H9 (cell line): ENCODE data around the gene MUC4. TPM values are rescaled to one million over a fixed set of nuclear protein-coding genes. Genes with fewer than 3 reads are reported as not detected.

Source experiments
- DNase-seq: peaks from one replicate; pipeline ENCODE4 v3.0.0-alpha.2; 2017
- H2AFZ ChIP-seq: one replicate; pipeline ENCODE4 v1.6.1; 2013; ENCODE audit warnings: mild to moderate bottlenecking, low read length, control low read depth, moderate library complexity
- H2AK5ac ChIP-seq: 2 replicates; pipeline ENCODE4 v1.6.1; 2013; ENCODE audit warnings: low read length, control low read depth, mixed read lengths; ENCODE audit not compliant: insufficient read length
- H2BK120ac ChIP-seq: one replicate; pipeline ENCODE4 v1.6.1; 2013; ENCODE audit warnings: low read depth, mild to moderate bottlenecking, low read length, control low read depth, inconsistent platforms; ENCODE audit not compliant: poor library complexity, severe bottlenecking
- H2BK12ac ChIP-seq: 2 replicates; pipeline ENCODE4 v1.6.1; 2013; ENCODE audit warnings: low read length, control low read depth, mixed read lengths, low read depth; ENCODE audit not compliant: insufficient read length
- H2BK15ac ChIP-seq: 2 replicates; pipeline ENCODE4 v1.6.1; 2013; ENCODE audit warnings: low read depth, low read length, control low read depth
- H2BK20ac ChIP-seq: one replicate; pipeline ENCODE4 v1.6.1; 2013; ENCODE audit warnings: low read depth, mild to moderate bottlenecking, low read length, control low read depth, inconsistent platforms; ENCODE audit not compliant: poor library complexity, severe bottlenecking
- H2BK5ac ChIP-seq: 2 replicates; pipeline ENCODE4 v1.6.1; 2013; ENCODE audit warnings: low read length, control low read depth, mixed read lengths; ENCODE audit not compliant: insufficient read length
- H3K14ac ChIP-seq: 2 replicates; pipeline ENCODE4 v1.6.1; 2013; ENCODE audit warnings: low read length, control low read depth; ENCODE audit not compliant: insufficient read depth
- H3K18ac ChIP-seq: 2 replicates; pipeline ENCODE4 v1.6.1; 2013; ENCODE audit warnings: low read depth, mild to moderate bottlenecking, mixed read lengths, low read length, control low read depth; ENCODE audit not compliant: insufficient read length
- H3K23ac ChIP-seq: 2 replicates; pipeline ENCODE4 v1.6.1; 2013; ENCODE audit warnings: low read length, control low read depth, mixed read lengths, low read depth; ENCODE audit not compliant: insufficient read length
- H3K23me2 ChIP-seq: 2 replicates; pipeline ENCODE4 v1.6.1; 2013; ENCODE audit warnings: low read depth, mild to moderate bottlenecking, mixed read lengths, low read length, control low read depth; ENCODE audit not compliant: insufficient read length, poor library complexity, severe bottlenecking
- H3K27ac ChIP-seq: 2 replicates; pipeline ENCODE4 v1.5.1; 2013; ENCODE audit warnings: low read length, control low read depth, mixed read lengths, low read depth; ENCODE audit not compliant: insufficient read length
- H3K27me3 ChIP-seq: 2 replicates; pipeline ENCODE4 v1.6.1; 2013; ENCODE audit warnings: low read length, control low read depth, inconsistent platforms; ENCODE audit not compliant: insufficient read depth
- H3K4ac ChIP-seq: 2 replicates; pipeline ENCODE4 v1.6.1; 2013; ENCODE audit warnings: low read depth, mild to moderate bottlenecking, control low read depth, inconsistent platforms, low read length, moderate library complexity
- H3K4me1 ChIP-seq: 2 replicates; pipeline ENCODE4 v1.6.1; 2013; ENCODE audit warnings: low read length, control low read depth, inconsistent platforms; ENCODE audit not compliant: insufficient read depth
- H3K4me2 ChIP-seq: 2 replicates; pipeline ENCODE4 v1.6.1; 2013; ENCODE audit warnings: low read length, control low read depth, mixed read lengths; ENCODE audit not compliant: insufficient read length, insufficient read depth
- H3K56ac ChIP-seq: 2 replicates; pipeline ENCODE4 v1.6.1; 2013; ENCODE audit warnings: low read depth, mild to moderate bottlenecking, mixed read lengths, low read length, control low read depth; ENCODE audit not compliant: insufficient read length
- H3K79me1 ChIP-seq: 2 replicates; pipeline ENCODE4 v1.6.1; 2013; ENCODE audit warnings: low read depth, mild to moderate bottlenecking, moderate library complexity, low read length, control low read depth, inconsistent platforms; ENCODE audit not compliant: insufficient read depth, poor library complexity, severe bottlenecking
- H3K79me2 ChIP-seq: 2 replicates; pipeline ENCODE4 v1.6.1; 2013; ENCODE audit warnings: low read length, control low read depth, inconsistent platforms; ENCODE audit not compliant: insufficient read depth
- H3K9ac ChIP-seq: 2 replicates; pipeline ENCODE4 v1.6.1; 2013; ENCODE audit warnings: low read length, control low read depth, mixed read lengths; ENCODE audit not compliant: insufficient read length; ENCODE audit errors: extremely low read depth
- H3K9me3 ChIP-seq: one replicate; pipeline ENCODE4 v1.6.1; 2013; ENCODE audit warnings: low read depth, low read length, inconsistent platforms; ENCODE audit not compliant: control insufficient read depth
- H3T11ph ChIP-seq: one replicate; pipeline ENCODE4 v1.6.1; 2013; ENCODE audit warnings: mild to moderate bottlenecking, low read length, control low read depth, inconsistent platforms
- H4K20me1 ChIP-seq: one replicate; pipeline ENCODE4 v1.6.1; 2013; ENCODE audit not compliant: control insufficient read depth, insufficient read length, insufficient read depth
- H4K5ac ChIP-seq: 2 replicates; pipeline ENCODE4 v1.6.1; 2013; ENCODE audit warnings: low read depth, mild to moderate bottlenecking, mixed read lengths, low read length, control low read depth; ENCODE audit not compliant: insufficient read length
- H4K8ac ChIP-seq: replicated peaks from 2 replicates; pipeline ENCODE4 v1.6.1; 2013; ENCODE audit warnings: low read length, control low read depth, mixed read lengths, low read depth; ENCODE audit not compliant: insufficient read length
- H4K91ac ChIP-seq: 2 replicates; pipeline ENCODE4 v1.6.1; 2013; ENCODE audit warnings: low read depth, mild to moderate bottlenecking, moderate library complexity, mixed read lengths, low read length, control low read depth; ENCODE audit not compliant: insufficient read length
- H3K27ac Mint-ChIP-seq, 3 experiments: 2 replicates in 2 of 3; 3 replicates in 1 of 3; pipeline ENCODE4 v1.8.0; 2020 to 2021; ENCODE audit warnings: mixed read lengths in 3 of 3, mild to moderate bottlenecking in 1 of 3, moderate library complexity in 1 of 3
- H3K27me3 Mint-ChIP-seq: 2 replicates; pipeline ENCODE4 v1.8.0; 2021; ENCODE audit warnings: low read depth, mild to moderate bottlenecking, moderate library complexity, mixed read lengths
- H3K36me3 Mint-ChIP-seq, 3 experiments: 2 replicates in 2 of 3; 3 replicates in 1 of 3; pipeline ENCODE4 v1.8.0; 2020 to 2021; ENCODE audit warnings: low read depth in 3 of 3, mixed read lengths in 3 of 3; ENCODE audit not compliant: insufficient read depth in 1 of 3
- H3K4me1 Mint-ChIP-seq, 2 experiments: 2 replicates each; pipeline ENCODE4 v1.8.0; 2020; ENCODE audit warnings: mixed read lengths in 2 of 2
- H3K4me3 Mint-ChIP-seq, 2 experiments: 2 replicates in 1 of 2; 3 replicates in 1 of 2; pipeline ENCODE4 v1.8.0; 2020 to 2021; ENCODE audit warnings: mild to moderate bottlenecking in 2 of 2, mixed read lengths in 2 of 2, moderate library complexity in 1 of 2
- H3K9me3 Mint-ChIP-seq, 2 experiments: 2 replicates in 1 of 2; 3 replicates in 1 of 2; pipeline ENCODE4 v1.8.0; 2020; ENCODE audit warnings: mild to moderate bottlenecking in 2 of 2, mixed read lengths in 2 of 2, moderate library complexity in 1 of 2
- WGBS: extraction: QIAGEN DNeasy Blood & Tissue Kit; methylation state at CpG from one replicate; pipeline ENCODE4 v1.1.7; 2013; ENCODE audit warnings: missing lambda C conversion rate, low lambda C conversion rate, mixed read lengths; ENCODE audit not compliant: insufficient read length; ENCODE audit errors: extremely low coverage; 5-methylcytosine and 5-hydroxymethylcytosine counted together
- total RNA-seq: library from RNA; stranded (reverse); gene quantifications from 2 replicates; pipeline ENCODE4 v1.2.1, GENCODE V29; 2021
- TF ChIP-seq, protein P1 (sequence below): fragments of 200-600 bp; sonication (generic); conservative IDR thresholded peaks from 3 replicates; pipeline ENCODE4 v1.8.0; 2021; ENCODE audit warnings: antibody characterized with exemption, mild to moderate bottlenecking

MUC4 gene
- total RNA-seq, 1 experiment from 2014 or later, result 1.2 TPM

DNA sequence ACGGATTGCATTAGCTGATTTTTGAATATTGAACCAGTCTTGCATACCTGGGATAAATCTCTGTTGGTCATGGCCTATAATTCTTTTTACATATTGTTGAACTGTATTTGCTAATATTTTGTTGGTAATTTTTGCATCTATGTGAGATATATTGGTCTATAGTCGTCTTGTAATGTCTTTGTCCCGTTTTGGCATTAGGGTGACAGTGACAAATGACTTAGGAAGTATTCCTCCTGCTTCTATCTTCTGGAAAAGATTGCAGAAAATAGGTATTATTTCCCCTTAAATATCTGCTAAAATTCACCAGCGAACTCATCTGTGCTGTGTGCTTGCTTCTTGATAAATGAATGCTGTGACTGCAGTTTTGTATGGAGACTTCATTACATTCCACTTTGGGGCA lies 67.3 kb downstream of the MUC4 start:
- no CpG with 5 or more reads among the region's 4 CpGs for WGBS
- H3T11ph ChIP-seq, result no peak overlapping the region
- no peak for DNase-seq
- no peak overlapping the region for H2AK5ac ChIP-seq
- H2BK15ac ChIP-seq, result no peak overlapping the region
- no peaks in the 10 kb centered on the region for H3K9me3 ChIP-seq
- H3K36me3 Mint-ChIP-seq, result peaks cover 0 to 6% (median 0%) of the 10 kb centered on the region in 3 experiments; a peak in 4 of 7 replicates
- TF ChIP-seq, protein P1, sequence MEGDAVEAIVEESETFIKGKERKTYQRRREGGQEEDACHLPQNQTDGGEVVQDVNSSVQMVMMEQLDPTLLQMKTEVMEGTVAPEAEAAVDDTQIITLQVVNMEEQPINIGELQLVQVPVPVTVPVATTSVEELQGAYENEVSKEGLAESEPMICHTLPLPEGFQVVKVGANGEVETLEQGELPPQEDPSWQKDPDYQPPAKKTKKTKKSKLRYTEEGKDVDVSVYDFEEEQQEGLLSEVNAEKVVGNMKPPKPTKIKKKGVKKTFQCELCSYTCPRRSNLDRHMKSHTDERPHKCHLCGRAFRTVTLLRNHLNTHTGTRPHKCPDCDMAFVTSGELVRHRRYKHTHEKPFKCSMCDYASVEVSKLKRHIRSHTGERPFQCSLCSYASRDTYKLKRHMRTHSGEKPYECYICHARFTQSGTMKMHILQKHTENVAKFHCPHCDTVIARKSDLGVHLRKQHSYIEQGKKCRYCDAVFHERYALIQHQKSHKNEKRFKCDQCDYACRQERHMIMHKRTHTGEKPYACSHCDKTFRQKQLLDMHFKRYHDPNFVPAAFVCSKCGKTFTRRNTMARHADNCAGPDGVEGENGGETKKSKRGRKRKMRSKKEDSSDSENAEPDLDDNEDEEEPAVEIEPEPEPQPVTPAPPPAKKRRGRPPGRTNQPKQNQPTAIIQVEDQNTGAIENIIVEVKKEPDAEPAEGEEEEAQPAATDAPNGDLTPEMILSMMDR, result no peak
- peak overlapping the region in 1 of 3 experiments; percentile 20; a peak in 1 of 7 replicates for H3K27ac Mint-ChIP-seq
- no peaks in the 10 kb centered on the region for H3K4me1 ChIP-seq
- no peak overlapping the region for H4K8ac ChIP-seq
- no peak overlapping the region for H3K56ac ChIP-seq
- H3K23ac ChIP-seq, result no peak overlapping the region
- H3K9me3 Mint-ChIP-seq, result peaks cover 5 to 6% of the 10 kb centered on the region in 2 experiments; a peak in 4 of 5 replicates
- peaks cover 74% of the 10 kb centered on the region for H3K27me3 Mint-ChIP-seq
- no peak overlapping the region for H2BK5ac ChIP-seq
- no peaks in the 10 kb centered on the region for H3K79me2 ChIP-seq
- no peaks in the 10 kb centered on the region for H3K79me1 ChIP-seq
- no peak overlapping the region for H4K5ac ChIP-seq
- H3K23me2 ChIP-seq, result no peaks in the 10 kb centered on the region
- H3K4me1 Mint-ChIP-seq, result peaks cover 0 to 2% of the 10 kb centered on the region in 2 experiments; a peak in 2 of 4 replicates
- no peak overlapping the region for H3K4me2 ChIP-seq
- H3K4ac ChIP-seq, result no peak overlapping the region
- no peak overlapping the region for H4K91ac ChIP-seq
- no peak overlapping the region for H2BK12ac ChIP-seq
- no peak overlapping the region; a peak in 1 of 5 replicates for H3K4me3 Mint-ChIP-seq
- no peak overlapping the region for H2BK120ac ChIP-seq
- no peak overlapping the region for H3K18ac ChIP-seq
- H3K27ac ChIP-seq, result no peak overlapping the region
- no peak overlapping the region for H2BK20ac ChIP-seq
- no peaks in the 10 kb centered on the region for H4K20me1 ChIP-seq
- H3K14ac ChIP-seq, result no peak overlapping the region
- H2AFZ ChIP-seq, result no peak overlapping the region
- H3K9ac ChIP-seq, result no peak overlapping the region
- peaks cover 9% of the 10 kb centered on the region; the same call in 1 of the 2 replicates for H3K27me3 ChIP-seq
